DOHH2 (cell line): ENCODE data around the gene HYI.
"Not testable (repeated sequence)": the region's sequence is repeated elsewhere in the genome, so short reads cannot be mapped to it uniquely, and the experiment has no call there.

Source experiments
- EZH2phosphoT487 ChIP-seq: fragments of 200-600 bp; sonication (generic); IDR thresholded peaks from 2 replicates; pipeline ENCODE4 v1.6.1; 2017; ENCODE audit warnings: borderline replicate concordance, mild to moderate bottlenecking, antibody characterized with exemption, low read length, moderate library complexity, mixed read lengths
- TF ChIP-seq, protein P1 (sequence below): fragments of 200-600 bp; sonication (generic); IDR thresholded peaks from one replicate; pipeline ENCODE4 v1.5.1; 2014; ENCODE audit warnings: antibody characterized with exemption, mild to moderate bottlenecking, low read depth, low read length; ENCODE audit not compliant: poor library complexity, severe bottlenecking

DNA sequence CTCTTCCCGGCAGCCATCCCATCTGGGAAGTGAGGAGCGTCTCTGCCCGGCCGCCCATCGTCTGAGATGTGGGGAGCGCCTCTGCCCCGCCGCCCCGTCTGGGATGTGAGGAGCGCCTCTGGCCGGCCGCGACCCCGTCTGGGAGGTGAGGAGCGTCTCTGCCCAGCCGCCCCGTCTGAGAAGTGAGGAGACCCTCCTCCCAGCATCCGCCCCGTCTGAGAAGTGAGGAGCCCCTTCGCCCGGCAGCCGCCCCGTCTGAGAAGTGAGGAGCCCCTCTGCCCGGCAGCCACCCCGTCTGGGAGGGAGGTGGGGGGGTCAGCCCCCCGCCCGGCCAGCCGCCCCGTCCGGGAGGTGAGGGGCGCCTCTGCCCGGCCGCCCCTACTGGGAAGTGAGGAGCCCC, 48.1 kb upstream of the HYI start:
- TF ChIP-seq, protein P1, sequence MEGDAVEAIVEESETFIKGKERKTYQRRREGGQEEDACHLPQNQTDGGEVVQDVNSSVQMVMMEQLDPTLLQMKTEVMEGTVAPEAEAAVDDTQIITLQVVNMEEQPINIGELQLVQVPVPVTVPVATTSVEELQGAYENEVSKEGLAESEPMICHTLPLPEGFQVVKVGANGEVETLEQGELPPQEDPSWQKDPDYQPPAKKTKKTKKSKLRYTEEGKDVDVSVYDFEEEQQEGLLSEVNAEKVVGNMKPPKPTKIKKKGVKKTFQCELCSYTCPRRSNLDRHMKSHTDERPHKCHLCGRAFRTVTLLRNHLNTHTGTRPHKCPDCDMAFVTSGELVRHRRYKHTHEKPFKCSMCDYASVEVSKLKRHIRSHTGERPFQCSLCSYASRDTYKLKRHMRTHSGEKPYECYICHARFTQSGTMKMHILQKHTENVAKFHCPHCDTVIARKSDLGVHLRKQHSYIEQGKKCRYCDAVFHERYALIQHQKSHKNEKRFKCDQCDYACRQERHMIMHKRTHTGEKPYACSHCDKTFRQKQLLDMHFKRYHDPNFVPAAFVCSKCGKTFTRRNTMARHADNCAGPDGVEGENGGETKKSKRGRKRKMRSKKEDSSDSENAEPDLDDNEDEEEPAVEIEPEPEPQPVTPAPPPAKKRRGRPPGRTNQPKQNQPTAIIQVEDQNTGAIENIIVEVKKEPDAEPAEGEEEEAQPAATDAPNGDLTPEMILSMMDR: not testable (repeated sequence)
- not testable (repeated sequence) for TF ChIP-seq EZH2phosphoT487
